Fibroblast of villous mesenchyme (primary cell): Measurements from ENCODE around the gene EXOC7. TPM values are rescaled to one million over a fixed set of nuclear protein-coding genes. Genes with fewer than 3 reads are reported as not detected.

Source experiments
- DNase-seq: peaks from one replicate; pipeline ENCODE4 v3.0.0-alpha.2; 2010; ENCODE audit warnings: low read depth
- H3K4me3 ChIP-seq: 2 replicates; pipeline ENCODE4 v1.5.1; 2011; ENCODE audit warnings: low read depth, mild to moderate bottlenecking, low read length
- CTCF ChIP-seq: IDR thresholded peaks from 2 replicates; pipeline ENCODE4 v1.5.1; 2012; ENCODE audit warnings: low read depth, mild to moderate bottlenecking, low read length; ENCODE audit not compliant: insufficient read depth
- small RNA-seq: library from RNA; depleted of rRNA; stranded (forward); fragments of <200 nt; gene quantifications from one replicate; pipeline ENCODE3, GENCODE V24; 2012
- total RNA-seq: library from RNA; depleted of rRNA; stranded (reverse); fragments of >200 nt; gene quantifications from 2 replicates; pipeline ENCODE4 v1.2.3, GENCODE V29; 2012

EXOC7 gene
- total RNA-seq, 1 donor = 98.4 TPM

- no peak for DNase-seq
- no peak for TF ChIP-seq CTCF
- H3K4me3 ChIP-seq = no peak overlapping the region
These were observed 70.8 kb downstream of the EXOC7 start for GRCh38 chr17:76032780-76033108.

- TF ChIP-seq CTCF = no peak
- no peak overlapping the region for H3K4me3 ChIP-seq
- no peak for DNase-seq
These were observed 71.4 kb downstream of the EXOC7 start for GRCh38 chr17:76032073-76032779.

Small RNA genes within 50 kb of the gene (small RNA-seq; reads per million reads assigned to genes)
- gene MIR6868 = 0.56 reads per million

Other genes with a start within 250 kb of the EXOC7 start
- 18.4 and 26.8 TPM in 2 replicates for gene WBP2, start 248.5 kb downstream of the EXOC7 start, total RNA-seq
- gene TRIM47, start 225.2 kb downstream of the EXOC7 start, total RNA-seq = 13.5 and 15.1 TPM in 2 replicates
- 21.9 and 22.5 TPM in 2 replicates for gene TRIM65, start 206.8 kb downstream of the EXOC7 start, total RNA-seq
- 33.7 and 45.1 TPM in 2 replicates for gene MRPL38, start 198.9 kb downstream of the EXOC7 start, total RNA-seq
- 15.5 and 16.0 TPM in 2 replicates for gene FBF1, start 162.7 kb downstream of the EXOC7 start, total RNA-seq
- gene ACOX1, start 124.6 kb downstream of the EXOC7 start, total RNA-seq = 64.4 and 79.9 TPM in 2 replicates
- 16.8 and 24.2 TPM in 2 replicates for gene TEN1, start 124.5 kb downstream of the EXOC7 start, total RNA-seq
- 0.64 and 2.2 TPM in 2 replicates for gene CDK3, start 102.9 kb downstream of the EXOC7 start, total RNA-seq
- gene EVPL, start 76.5 kb downstream of the EXOC7 start, total RNA-seq = under 0.01 and 0.43 TPM in 2 replicates
- gene SRP68, start 31.3 kb downstream of the EXOC7 start, total RNA-seq = 28.3 and 42.3 TPM in 2 replicates
- under 0.01 TPM in 1 of 2 replicates, not detected in the other for gene GALR2, start 29.0 kb downstream of the EXOC7 start, total RNA-seq
- not detected in 2 replicates for gene ZACN, start 24.6 kb downstream of the EXOC7 start, total RNA-seq
- gene FOXJ1, start 37.5 kb upstream of the EXOC7 start, total RNA-seq = not detected in 2 replicates
- gene RNF157, start 136.7 kb upstream of the EXOC7 start, total RNA-seq = 4.7 and 10.0 TPM in 2 replicates
- gene UBALD2, start 161.6 kb upstream of the EXOC7 start, total RNA-seq = 5.5 and 5.6 TPM in 2 replicates
- 2.2 and 2.6 TPM in 2 replicates for gene QRICH2, start 204.5 kb upstream of the EXOC7 start, total RNA-seq